Measurements from ENCODE around the gene CDKN2AIP. TPM values are rescaled to one million over a fixed set of nuclear protein-coding genes. Genes with fewer than 3 reads are reported as not detected.
"Not testable (repeated sequence)": the region's sequence is repeated elsewhere in the genome, so short reads cannot be mapped to it uniquely, and the experiment has no call there.

Gene CDKN2AIP
- total RNA-seq, 1 experiment from 2014 or later, result 13.4 TPM

GRCh38 chr4:183430317-183430993, 14.0 kb upstream of the CDKN2AIP start:
- Mint-ChIP-seq H3K4me1 (ENCODE audit: insufficient read depth, unreplicated experiment) (no peaks in the 10 kb centered on the region), H3K9me3 (ENCODE audit: unreplicated experiment) (no peaks in the 10 kb centered on the region), H3K27ac (ENCODE audit: low read depth, unreplicated experiment) (no peak overlapping the region), H3K36me3 (ENCODE audit: insufficient read depth, unreplicated experiment) (no peaks in the 10 kb centered on the region), H3K4me3 (ENCODE audit: unreplicated experiment) (no peak overlapping the region), H3K27me3 (ENCODE audit: insufficient read depth, unreplicated experiment) (no peaks in the 10 kb centered on the region)
- BruUV-seq (replicated peaks), result no TSS peak
- intact Hi-C loops (cut with micrococcal nuclease), result no loop called here
- CTCF ChIA-PET, result interaction anchor here (1.6 kb wide), 1 partner anchor 23 kb away, joined by 5 read pairs; no protein-coding TSS in a partner anchor
- no peak for DNase-seq (ENCODE audit: unreplicated experiment)
- TF ChIP-seq CTCF (IDR thresholded peaks at IDR 0.05; ENCODE audit: unreplicated experiment), result no peak
- POLR2A ChIA-PET, result interaction anchor here (0.7 to 3.0 kb wide), 4 partner anchors 9 to 65 kb away, joined by 3 to 14 read pairs (median 4); partner anchors contain the start of gene CDKN2AIP

- DNase-seq (ENCODE audit: unreplicated experiment), result no peak
- Mint-ChIP-seq H3K36me3 (ENCODE audit: insufficient read depth, unreplicated experiment) (no peaks in the 10 kb centered on the region), H3K4me1 (ENCODE audit: insufficient read depth, unreplicated experiment) (no peaks in the 10 kb centered on the region), H3K27ac (ENCODE audit: low read depth, unreplicated experiment) (no peak overlapping the region), H3K4me3 (ENCODE audit: unreplicated experiment) (no peak overlapping the region), H3K9me3 (ENCODE audit: unreplicated experiment) (no peaks in the 10 kb centered on the region), H3K27me3 (ENCODE audit: insufficient read depth, unreplicated experiment) (no peaks in the 10 kb centered on the region)
- intact Hi-C loops (cut with micrococcal nuclease), result no loop called here
- TF ChIP-seq CTCF (IDR thresholded peaks at IDR 0.05; ENCODE audit: unreplicated experiment), result no peak
- ChIA-PET POLR2A (interaction anchor here (1.0 to 3.0 kb wide), 2 partner anchors 8 to 13 kb away, joined by 3 to 14 read pairs; partner anchors contain the start of gene CDKN2AIP), CTCF (interaction anchor here (1.6 kb wide), 1 partner anchor 24 kb away, joined by 5 read pairs; no protein-coding TSS in a partner anchor)
- BruUV-seq (replicated peaks), result no TSS peak
Measured at GRCh38 chr4:183430994-183431347, 13.5 kb upstream of the CDKN2AIP start.

GRCh38 chr4:183431614-183432013, 12.8 kb upstream of the CDKN2AIP start:
- CTCF ChIA-PET, result no interaction called here
- DNase-seq (ENCODE audit: unreplicated experiment), result no peak
- Mint-ChIP-seq H3K27me3 (ENCODE audit: insufficient read depth, unreplicated experiment) (no peaks in the 10 kb centered on the region), H3K4me1 (ENCODE audit: insufficient read depth, unreplicated experiment) (no peaks in the 10 kb centered on the region), H3K36me3 (ENCODE audit: insufficient read depth, unreplicated experiment) (no peaks in the 10 kb centered on the region), H3K9me3 (ENCODE audit: unreplicated experiment) (no peaks in the 10 kb centered on the region), H3K4me3 (ENCODE audit: unreplicated experiment) (no peak overlapping the region), H3K27ac (ENCODE audit: low read depth, unreplicated experiment) (no peak overlapping the region)
- intact Hi-C loops (cut with micrococcal nuclease), result no loop called here
- no peak for TF ChIP-seq CTCF (IDR thresholded peaks at IDR 0.05; ENCODE audit: unreplicated experiment)
- no TSS peak for BruUV-seq (replicated peaks)
- POLR2A ChIA-PET, result interaction anchor here (3.0 kb wide), 1 partner anchor 12 kb away, joined by 14 read pairs; the partner anchor contains the start of gene CDKN2AIP

GRCh38 chr4:183433183-183433582, 11.3 kb upstream of the CDKN2AIP start:
- H3K4me3 Mint-ChIP-seq (ENCODE audit: unreplicated experiment); intact Hi-C loops (cut with micrococcal nuclease); H3K9me3 Mint-ChIP-seq (ENCODE audit: unreplicated experiment); H3K27me3 Mint-ChIP-seq (ENCODE audit: insufficient read depth, unreplicated experiment); DNase-seq (ENCODE audit: unreplicated experiment); CTCF ChIA-PET; BruUV-seq (replicated peaks); POLR2A ChIA-PET; H3K36me3 Mint-ChIP-seq (ENCODE audit: insufficient read depth, unreplicated experiment); H3K4me1 Mint-ChIP-seq (ENCODE audit: insufficient read depth, unreplicated experiment); H3K27ac Mint-ChIP-seq (ENCODE audit: low read depth, unreplicated experiment): not testable (repeated sequence)
